ENCODE measurements around the gene HLA-DPA1. TPM values are rescaled to one million over a fixed set of nuclear protein-coding genes. Genes with fewer than 3 reads are reported as not detected.

The HLA-DPA1 gene
- total RNA-seq, 1 experiment from 2014 or later, result not detected

GRCh38 chr6:33077908-33078307, 4.5 kb upstream of the HLA-DPA1 start:
- H3K4me1 ChIP-seq, result no peaks in the 10 kb centered on the region
- Mint-ChIP-seq H3K27me3 (ENCODE audit: insufficient read depth, unreplicated experiment) (peaks cover 19% of the 10 kb centered on the region), H3K36me3 (ENCODE audit: insufficient read depth, unreplicated experiment) (no peaks in the 10 kb centered on the region), H3K27ac (ENCODE audit: unreplicated experiment) (no peak overlapping the region), H3K4me1 (ENCODE audit: low read depth, unreplicated experiment) (no peaks in the 10 kb centered on the region), H3K4me3 (ENCODE audit: unreplicated experiment) (no peak overlapping the region), H3K9me3 (ENCODE audit: unreplicated experiment) (peaks cover 17% of the 10 kb centered on the region)
- TF ChIP-seq, protein P1, sequence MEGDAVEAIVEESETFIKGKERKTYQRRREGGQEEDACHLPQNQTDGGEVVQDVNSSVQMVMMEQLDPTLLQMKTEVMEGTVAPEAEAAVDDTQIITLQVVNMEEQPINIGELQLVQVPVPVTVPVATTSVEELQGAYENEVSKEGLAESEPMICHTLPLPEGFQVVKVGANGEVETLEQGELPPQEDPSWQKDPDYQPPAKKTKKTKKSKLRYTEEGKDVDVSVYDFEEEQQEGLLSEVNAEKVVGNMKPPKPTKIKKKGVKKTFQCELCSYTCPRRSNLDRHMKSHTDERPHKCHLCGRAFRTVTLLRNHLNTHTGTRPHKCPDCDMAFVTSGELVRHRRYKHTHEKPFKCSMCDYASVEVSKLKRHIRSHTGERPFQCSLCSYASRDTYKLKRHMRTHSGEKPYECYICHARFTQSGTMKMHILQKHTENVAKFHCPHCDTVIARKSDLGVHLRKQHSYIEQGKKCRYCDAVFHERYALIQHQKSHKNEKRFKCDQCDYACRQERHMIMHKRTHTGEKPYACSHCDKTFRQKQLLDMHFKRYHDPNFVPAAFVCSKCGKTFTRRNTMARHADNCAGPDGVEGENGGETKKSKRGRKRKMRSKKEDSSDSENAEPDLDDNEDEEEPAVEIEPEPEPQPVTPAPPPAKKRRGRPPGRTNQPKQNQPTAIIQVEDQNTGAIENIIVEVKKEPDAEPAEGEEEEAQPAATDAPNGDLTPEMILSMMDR (IDR thresholded peaks at IDR 0.05; ENCODE audit: insufficient read depth in 1 of 2, low read depth in 1 of 2, low read length in 1 of 2, severe bottlenecking in 1 of 2, unreplicated experiment in 1 of 2), result no peak
- DNase-seq, result no peak
- no peak overlapping the region for H3K4me3 ChIP-seq (ENCODE audit: low read depth, low read length)
- H3K9me3 ChIP-seq, result no peaks in the 10 kb centered on the region
- POLR2A ChIA-PET, result no interaction called here
- intact Hi-C loops (cut with micrococcal nuclease; ENCODE audit: unreplicated experiment), result no loop called here
- no TSS peak for BruUV-seq (replicated peaks)
- no peaks in the 10 kb centered on the region for H3K36me3 ChIP-seq (ENCODE audit: control insufficient read depth, insufficient read depth, low read length)
- CTCF ChIA-PET, result no interaction called here
- H3K27me3 ChIP-seq (replicated peaks; ENCODE audit: control insufficient read depth, insufficient read depth, low read length), result no peaks in the 10 kb centered on the region

GRCh38 chr6:33076406-33076934, 3.0 kb upstream of the HLA-DPA1 start:
- no peak overlapping the region for H3K4me3 ChIP-seq (ENCODE audit: low read depth, low read length)
- CTCF ChIA-PET, result interaction anchor here (1.6 kb wide), 1 partner anchor 92 kb away, joined by 3 read pairs; no protein-coding TSS in a partner anchor
- DNase-seq, result no peak
- no peaks in the 10 kb centered on the region for H3K4me1 ChIP-seq
- TF ChIP-seq, protein P1 (IDR thresholded peaks at IDR 0.05; ENCODE audit: insufficient read depth in 1 of 2, low read depth in 1 of 2, low read length in 1 of 2, severe bottlenecking in 1 of 2, unreplicated experiment in 1 of 2), result no peak
- H3K9me3 ChIP-seq, result no peaks in the 10 kb centered on the region
- H3K27ac Mint-ChIP-seq (ENCODE audit: unreplicated experiment), result no peak overlapping the region
- no peaks in the 10 kb centered on the region for H3K36me3 Mint-ChIP-seq (ENCODE audit: insufficient read depth, unreplicated experiment)
- intact Hi-C loops (cut with micrococcal nuclease; ENCODE audit: unreplicated experiment), result no loop called here
- peaks cover 16% of the 10 kb centered on the region for H3K27me3 Mint-ChIP-seq (ENCODE audit: insufficient read depth, unreplicated experiment)
- no peaks in the 10 kb centered on the region for H3K36me3 ChIP-seq (ENCODE audit: control insufficient read depth, insufficient read depth, low read length)
- POLR2A ChIA-PET, result no interaction called here
- no peak overlapping the region for H3K4me3 Mint-ChIP-seq (ENCODE audit: unreplicated experiment)
- H3K4me1 Mint-ChIP-seq (ENCODE audit: low read depth, unreplicated experiment), result no peaks in the 10 kb centered on the region
- no TSS peak for BruUV-seq (replicated peaks)
- H3K9me3 Mint-ChIP-seq (ENCODE audit: unreplicated experiment), result peaks cover 16% of the 10 kb centered on the region
- no peaks in the 10 kb centered on the region for H3K27me3 ChIP-seq (replicated peaks; ENCODE audit: control insufficient read depth, insufficient read depth, low read length)

- ChIA-PET POLR2A (no interaction called here), CTCF (interaction anchor here (1.6 kb wide), 1 partner anchor 91 kb away, joined by 3 read pairs; no protein-coding TSS in a partner anchor)
- no TSS peak for BruUV-seq (replicated peaks)
- Mint-ChIP-seq H3K4me1 (ENCODE audit: low read depth, unreplicated experiment) (no peaks in the 10 kb centered on the region), H3K4me3 (ENCODE audit: unreplicated experiment) (no peak within 1 kb of the TSS), H3K9me3 (ENCODE audit: unreplicated experiment) (peaks cover 9% of the 10 kb centered on the region), H3K27me3 (ENCODE audit: insufficient read depth, unreplicated experiment) (peaks cover 10% of the 10 kb centered on the region), H3K27ac (ENCODE audit: unreplicated experiment) (no peak within 1 kb of the TSS), H3K36me3 (ENCODE audit: insufficient read depth, unreplicated experiment) (no peaks in the 10 kb centered on the region)
- H3K9me3 ChIP-seq, result no peaks in the 10 kb centered on the region
- peak in 1 of 2 experiments; percentile 16 for DNase-seq
- no peaks in the 10 kb centered on the region for H3K4me1 ChIP-seq
- H3K27me3 ChIP-seq (replicated peaks; ENCODE audit: control insufficient read depth, insufficient read depth, low read length), result no peaks in the 10 kb centered on the region
- TF ChIP-seq, protein P1 (IDR thresholded peaks at IDR 0.05; ENCODE audit: insufficient read depth in 1 of 2, low read depth in 1 of 2, low read length in 1 of 2, severe bottlenecking in 1 of 2, unreplicated experiment in 1 of 2), result no peak
- no peak within 1 kb of the TSS for H3K4me3 ChIP-seq (ENCODE audit: low read depth, low read length)
- H3K36me3 ChIP-seq (ENCODE audit: control insufficient read depth, insufficient read depth, low read length), result no peaks in the 10 kb centered on the region
- intact Hi-C loops (cut with micrococcal nuclease; ENCODE audit: unreplicated experiment), result no loop called here
Measured at GRCh38 chr6:33075568-33076405, 2.3 kb upstream of the HLA-DPA1 start, which contains the start of gene HLA-DPB1. TSS of gene HLA-DPB1 (plus strand) at chr6:33075990. CDS start at chr6:33076042, 52 bp downstream.

All from Caco-2 (cell line).